HG03571 (cell line): ENCODE data around the gene SMARCD3.
A peak's percentile ranks its signal among the peaks of the same experiment; 100 is the strongest.

ENCODE experiments used
- ATAC-seq: cut with Tn5 transposase; IDR thresholded peaks from one replicate; pipeline ENCODE4 v1.9.1; 2021; ENCODE audit not compliant: unreplicated experiment

Gene SMARCD3

DNA sequence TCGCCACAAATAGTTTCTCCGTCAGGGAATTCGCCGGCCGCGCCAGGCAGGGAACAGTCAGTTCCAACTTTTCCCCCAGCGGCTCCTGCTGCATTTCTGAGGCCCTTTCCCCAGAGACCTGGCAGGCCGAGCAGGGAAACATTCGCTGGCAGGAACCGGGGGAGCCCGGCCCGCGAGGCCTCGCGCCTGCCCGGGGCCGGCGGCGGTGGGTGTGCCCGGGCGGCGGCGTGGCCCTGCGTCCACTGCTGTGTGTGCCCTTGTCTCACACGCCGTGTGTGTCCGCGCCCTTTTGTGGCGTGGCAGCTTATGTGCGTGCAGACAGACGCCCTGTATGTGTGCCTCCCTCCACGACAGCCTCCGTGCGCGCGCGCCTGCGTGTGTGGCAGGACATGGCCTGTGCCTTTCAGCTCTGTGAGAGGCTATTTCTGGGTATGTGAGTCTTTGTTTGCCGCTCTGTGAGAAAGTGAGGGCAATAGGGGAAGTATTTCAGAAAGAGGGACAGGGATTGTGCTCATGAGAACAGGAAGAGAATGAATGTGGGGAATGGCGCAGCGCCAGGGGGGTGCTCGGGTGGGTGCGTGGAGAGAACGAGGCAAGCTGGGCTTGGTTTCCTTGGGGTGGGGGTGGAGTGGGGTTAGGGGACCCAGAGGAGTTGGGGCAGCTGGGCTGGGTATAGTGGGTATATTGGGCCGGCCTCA is 689 bp upstream of the SMARCD3 start:
- ATAC-seq, result no peak

GRCh38 chr7:151247611-151248345 is 716 bp downstream of the SMARCD3 start:
- ATAC-seq, result no peak

DNA sequence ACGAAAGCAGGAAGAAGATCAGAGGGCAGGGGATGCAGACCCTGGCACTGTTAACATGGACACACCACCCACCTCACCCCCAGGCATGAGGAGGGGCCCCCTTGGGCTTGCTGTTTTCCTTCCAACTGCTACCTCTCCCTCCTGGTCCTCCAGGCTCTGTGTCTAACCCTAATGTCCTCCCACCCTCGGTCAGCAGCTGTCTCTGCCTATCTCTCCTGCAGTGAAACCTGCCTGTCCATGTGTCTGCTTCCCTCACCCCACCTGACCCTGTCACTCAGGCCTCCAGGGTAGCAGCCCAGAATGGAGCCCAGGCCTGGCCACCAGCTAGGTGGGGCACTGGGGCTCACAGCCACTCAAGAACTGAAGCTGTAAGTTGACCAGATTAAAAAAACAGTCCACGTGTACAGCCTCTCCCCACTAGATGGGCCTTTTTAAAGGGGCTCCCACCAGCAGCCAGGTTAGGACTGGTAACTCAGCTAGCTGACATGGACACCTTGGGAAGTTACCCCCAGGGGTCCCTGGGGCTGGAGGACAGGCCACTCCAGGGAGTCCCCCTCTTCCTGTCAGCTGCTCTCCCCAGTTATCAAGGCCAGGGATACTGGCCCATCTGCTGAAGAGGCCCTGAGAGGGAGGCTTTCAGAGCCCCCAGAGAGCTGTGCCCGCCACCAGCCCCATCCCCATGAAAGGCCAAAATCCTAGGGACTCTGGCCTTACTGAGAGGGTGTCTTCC is 1.5 kb downstream of the SMARCD3 start:
- no peak for ATAC-seq

DNA sequence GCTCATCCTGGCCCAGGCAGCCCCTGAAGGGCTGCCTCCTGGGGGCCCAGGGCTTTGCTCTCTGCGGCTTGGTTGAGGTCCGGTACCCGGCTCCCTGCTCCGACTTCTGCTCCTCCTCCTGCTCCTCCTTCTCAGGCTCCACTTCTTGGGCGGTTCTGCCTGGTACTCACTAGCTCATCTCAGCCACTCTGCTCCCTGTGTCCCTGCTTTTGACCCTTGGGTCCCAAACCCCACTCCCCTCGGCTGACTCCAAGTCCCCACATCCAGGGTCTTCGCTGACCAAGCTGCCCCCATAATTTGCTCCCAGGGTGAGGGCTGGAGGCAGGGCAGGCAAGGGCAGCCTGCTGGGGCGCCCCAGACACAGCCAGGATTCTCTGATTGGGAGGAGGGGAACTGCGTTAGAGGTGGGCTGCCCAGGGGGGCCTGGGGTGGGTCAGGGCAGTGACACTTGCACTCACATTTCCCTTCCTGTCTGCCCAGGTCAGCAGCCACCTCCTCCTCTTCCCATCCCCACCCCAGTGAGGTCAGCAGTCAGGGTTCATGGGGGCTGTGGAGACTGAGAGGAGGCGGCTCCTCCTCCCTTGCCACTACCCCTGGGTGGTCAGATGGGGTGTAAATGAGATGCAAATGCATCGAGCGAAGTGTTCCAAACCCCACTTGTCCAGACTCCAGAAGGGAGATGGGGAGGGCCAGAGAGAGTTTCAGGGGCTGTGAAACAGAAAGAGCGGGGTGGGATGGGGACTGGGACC is 2.2 kb downstream of the SMARCD3 start:
- ATAC-seq, result no peak

GRCh38 chr7:151245360-151246101 is 3.0 kb downstream of the SMARCD3 start:
- peak; percentile 37 for ATAC-seq

DNA sequence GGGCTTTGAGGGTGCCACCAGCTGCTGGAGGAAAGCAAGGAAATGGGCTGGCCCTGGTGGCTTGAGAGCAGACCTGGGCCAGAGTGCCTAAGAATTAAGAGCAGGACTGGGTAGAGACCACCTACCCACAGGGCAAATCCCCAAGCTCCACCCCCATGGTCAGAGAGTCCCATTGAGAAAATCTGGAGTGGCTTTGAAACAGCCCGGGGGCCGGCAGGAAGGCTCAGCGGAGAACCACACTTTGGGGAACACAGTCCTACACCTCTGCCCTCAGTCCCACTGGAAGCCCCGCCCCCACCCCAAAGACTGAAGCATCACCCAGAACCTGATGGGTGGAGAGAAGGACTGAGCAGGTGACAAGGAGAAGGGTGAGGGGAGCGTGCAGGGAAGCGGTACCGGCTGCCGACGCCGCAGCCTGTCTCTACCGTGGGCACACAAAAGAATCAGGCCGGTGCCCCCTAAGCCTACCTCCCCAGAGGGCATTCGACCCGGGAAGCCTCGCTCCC is 3.6 kb downstream of the SMARCD3 start:
- no peak for ATAC-seq

DNA sequence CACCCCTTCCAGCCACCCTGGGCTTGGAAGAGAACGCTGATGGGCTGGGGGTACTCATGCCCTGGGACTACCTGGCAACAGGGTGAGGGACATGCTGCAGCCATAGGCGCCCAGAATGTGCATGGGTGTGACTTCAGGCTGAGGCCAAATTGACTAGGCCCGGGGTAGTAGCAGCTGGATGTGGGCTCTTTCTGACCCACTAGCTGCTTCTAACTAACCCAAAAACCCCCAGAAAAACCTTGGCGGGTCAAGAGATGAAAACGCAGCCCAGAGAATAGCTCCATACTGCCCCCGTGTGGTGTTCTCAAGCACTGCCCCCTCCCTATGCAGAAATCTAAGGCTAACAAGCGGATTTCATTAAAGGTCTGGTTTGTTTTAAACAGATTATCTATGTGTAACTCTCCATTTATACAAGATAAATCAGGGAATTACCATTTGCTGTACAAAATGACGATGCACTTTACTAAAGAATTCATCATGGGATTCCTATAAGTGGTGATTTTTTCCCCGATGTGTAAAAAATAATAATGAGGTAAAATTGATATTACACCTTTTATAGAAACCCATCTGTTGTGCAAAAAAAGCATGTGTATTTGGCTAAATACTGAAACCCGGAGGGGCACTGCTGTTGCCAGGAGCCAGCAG is 4.2 kb downstream of the SMARCD3 start:
- ATAC-seq, result no peak

GRCh38 chr7:151243408-151244195 is 4.9 kb downstream of the SMARCD3 start:
- no peak for ATAC-seq

- no peak for ATAC-seq
Observed at GRCh38 chr7:151243045-151243349, 5.5 kb downstream of the SMARCD3 start.

DNA sequence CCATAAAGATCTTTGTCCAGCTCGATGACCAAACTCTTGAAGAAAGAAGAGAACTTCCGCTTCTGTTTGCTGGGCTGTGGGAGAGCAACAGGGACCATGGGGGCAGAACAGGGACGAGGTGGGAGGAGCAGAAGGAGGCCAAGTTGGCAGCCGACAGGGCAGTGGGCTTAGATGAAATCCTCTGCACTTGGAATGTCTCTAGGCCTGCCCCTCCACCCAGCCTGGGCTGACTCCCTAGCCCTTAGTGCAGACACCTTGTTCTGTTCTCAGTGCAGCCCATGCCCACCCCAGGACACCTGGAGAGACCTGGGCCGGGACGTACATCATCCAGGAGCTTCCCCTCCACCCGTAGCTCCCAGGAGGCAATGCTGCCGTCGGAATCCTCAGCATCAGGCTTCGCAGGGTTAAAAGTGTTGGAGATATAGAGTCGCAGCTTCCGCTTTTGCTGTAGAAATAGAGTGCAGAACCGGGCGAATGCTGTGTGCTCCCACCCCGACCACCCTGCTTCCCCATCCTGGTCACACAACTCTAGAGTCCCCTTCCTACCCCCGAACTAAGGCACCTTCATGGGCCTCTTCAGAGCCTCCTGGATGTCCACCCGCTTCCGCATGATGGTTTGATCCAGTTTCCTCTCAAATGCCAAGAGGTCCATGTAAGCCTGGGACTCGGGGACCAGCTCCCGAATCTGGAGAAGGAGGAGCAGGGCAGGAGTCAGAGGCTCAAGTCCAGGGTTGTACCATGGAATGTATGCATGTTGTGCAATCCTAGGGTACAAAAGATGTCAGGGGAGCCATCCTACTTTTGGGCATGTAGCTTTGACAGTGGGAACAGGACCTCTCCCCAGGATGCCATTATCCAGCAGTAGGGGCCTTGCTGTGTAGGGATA is 6.1 kb downstream of the SMARCD3 start:
- ATAC-seq, result no peak

- ATAC-seq, result no peak
Observed at GRCh38 chr7:151241755-151242096, 6.8 kb downstream of the SMARCD3 start.

- no peak for ATAC-seq
Observed at GRCh38 chr7:151240942-151241754, 7.3 kb downstream of the SMARCD3 start.

DNA sequence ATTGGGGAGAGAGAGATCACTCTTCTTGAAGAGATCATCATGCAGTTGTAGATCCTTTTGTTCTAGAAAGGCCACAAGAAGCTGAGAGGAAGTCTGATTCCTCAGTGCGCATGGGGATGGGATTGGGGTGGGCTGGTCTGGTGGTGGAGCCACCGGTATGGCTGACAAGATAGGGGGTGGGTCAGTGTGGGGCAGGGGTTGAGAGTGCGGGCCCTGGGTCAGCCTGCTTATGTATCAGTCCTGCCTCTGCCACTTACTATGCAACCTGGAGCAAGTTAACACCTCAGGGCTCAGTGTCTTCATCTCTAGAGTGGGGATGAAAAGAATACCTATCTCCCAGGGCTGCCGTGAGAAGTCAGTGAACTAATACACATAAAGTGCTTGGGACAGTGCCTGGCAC is 8.0 kb downstream of the SMARCD3 start:
- no peak for ATAC-seq

- ATAC-seq, result no peak
Observed at GRCh38 chr7:151239837-151240459, 8.5 kb downstream of the SMARCD3 start.

DNA sequence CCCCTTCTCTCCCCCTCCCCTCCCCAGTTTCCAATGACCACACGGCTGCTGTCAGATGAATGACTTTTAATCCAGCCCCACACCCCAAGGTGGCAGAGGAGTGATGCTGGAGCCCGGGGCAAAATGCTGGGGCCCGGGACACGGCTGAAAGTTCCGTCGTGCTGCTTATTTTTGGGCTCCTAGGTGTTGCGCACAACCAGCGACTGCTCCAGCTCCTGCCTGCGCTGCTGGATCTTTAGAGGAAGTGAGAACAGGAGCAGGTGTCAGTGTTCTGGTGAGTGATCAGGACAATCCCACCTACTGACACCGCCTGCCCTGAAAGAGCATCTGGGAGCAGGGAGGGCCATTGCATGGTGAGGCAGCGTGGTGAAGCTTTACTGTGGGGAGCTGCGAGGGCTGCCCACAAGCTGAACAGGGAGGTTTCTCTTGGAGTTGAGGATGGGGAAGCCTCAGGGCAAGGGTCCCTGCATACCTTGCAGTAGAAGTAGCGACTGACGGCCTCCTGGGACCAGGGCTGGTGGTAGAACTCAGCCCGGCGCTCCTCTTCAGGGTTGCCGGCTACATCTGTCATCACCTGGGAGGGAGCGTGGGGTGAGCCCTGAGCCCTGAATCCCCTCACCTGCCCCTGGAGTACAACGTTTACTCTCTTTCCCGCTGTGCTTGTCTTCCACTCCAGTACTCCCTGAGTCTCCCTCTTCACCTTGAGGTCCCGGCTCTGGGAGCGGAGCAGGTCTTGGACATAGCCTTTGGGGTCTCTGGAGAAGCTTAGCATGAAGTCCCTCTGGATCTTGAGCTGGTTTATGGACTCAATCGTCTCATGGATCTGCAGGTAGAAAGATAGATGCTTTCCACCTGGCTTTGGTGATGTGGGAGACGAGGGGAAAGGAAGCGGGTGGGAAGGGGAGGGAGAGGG is 9.3 kb downstream of the SMARCD3 start:
- no peak for ATAC-seq

- ATAC-seq, result no peak
Observed at GRCh38 chr7:151238190-151238810, 10.2 kb downstream of the SMARCD3 start.
